Measurements from ENCODE around the gene C20orf144.
A peak's percentile ranks its signal among the peaks of the same experiment; 100 is the strongest.
"Not testable (repeated sequence)": the region's sequence is repeated elsewhere in the genome, so short reads cannot be mapped to it uniquely, and the experiment has no call there.

C20orf144 gene

GRCh38 chr20:33693289-33693688 is 31.2 kb downstream of the C20orf144 start:
- Mint-ChIP-seq H3K36me3 (ENCODE audit: low read depth) (peaks cover 4% of the 10 kb centered on the region), H3K4me3 (no peak overlapping the region), H3K4me1 (peaks cover 18% of the 10 kb centered on the region), H3K9me3 (peaks cover 7% of the 10 kb centered on the region), H3K27ac (peak overlapping the region in 1 of 3 experiments; percentile 32), H3K27me3 (ENCODE audit: low read depth) (no peaks in the 10 kb centered on the region)
- no peak for TF ChIP-seq CTCF (IDR thresholded peaks at IDR 0.05; ENCODE audit: unreplicated experiment in 3 of 3)

- Mint-ChIP-seq H3K36me3 (ENCODE audit: low read depth) (peaks cover 4% of the 10 kb centered on the region), H3K4me3 (no peak overlapping the region), H3K9me3 (peaks cover 8% of the 10 kb centered on the region), H3K27ac (peak overlapping the region; percentile 26 to 59 (median 56)), H3K4me1 (peaks cover 18% of the 10 kb centered on the region), H3K27me3 (ENCODE audit: low read depth) (peaks cover 3% of the 10 kb centered on the region)
- no peak for TF ChIP-seq CTCF (IDR thresholded peaks at IDR 0.05; ENCODE audit: unreplicated experiment in 3 of 3)
Observed at GRCh38 chr20:33693741-33694638, 31.9 kb downstream of the C20orf144 start.

GRCh38 chr20:33694639-33695012 is 32.5 kb downstream of the C20orf144 start:
- Mint-ChIP-seq H3K9me3 (peaks cover 8% of the 10 kb centered on the region), H3K27ac (peak overlapping the region; percentile 26 to 59 (median 56)), H3K36me3 (ENCODE audit: low read depth) (peaks cover 4% of the 10 kb centered on the region), H3K4me1 (peaks cover 18% of the 10 kb centered on the region), H3K27me3 (ENCODE audit: low read depth) (peaks cover 3% of the 10 kb centered on the region), H3K4me3 (no peak overlapping the region)
- no peak for TF ChIP-seq CTCF (IDR thresholded peaks at IDR 0.05; ENCODE audit: unreplicated experiment in 3 of 3)

- Mint-ChIP-seq H3K36me3 (ENCODE audit: low read depth) (peaks cover 4% of the 10 kb centered on the region), H3K9me3 (peaks cover 8% of the 10 kb centered on the region), H3K27ac (no peak overlapping the region), H3K27me3 (ENCODE audit: low read depth) (peaks cover 3% of the 10 kb centered on the region), H3K4me3 (no peak overlapping the region), H3K4me1 (peaks cover 18% of the 10 kb centered on the region)
- no peak for TF ChIP-seq CTCF (IDR thresholded peaks at IDR 0.05; ENCODE audit: unreplicated experiment in 3 of 3)
Observed at GRCh38 chr20:33696448-33696847, 34.3 kb downstream of the C20orf144 start.

- Mint-ChIP-seq H3K4me3 (no peak overlapping the region), H3K27me3 (ENCODE audit: low read depth) (peaks cover 3% of the 10 kb centered on the region), H3K27ac (peak overlapping the region in 1 of 3 experiments; percentile 40), H3K9me3 (peaks cover 13% of the 10 kb centered on the region), H3K4me1 (peaks cover 18% of the 10 kb centered on the region), H3K36me3 (ENCODE audit: low read depth) (peaks cover 4% of the 10 kb centered on the region)
- TF ChIP-seq CTCF (IDR thresholded peaks at IDR 0.05; ENCODE audit: unreplicated experiment in 3 of 3) = no peak
Observed at GRCh38 chr20:33697129-33697528, 35.0 kb downstream of the C20orf144 start.

GRCh38 chr20:33698966-33699365 is 36.8 kb downstream of the C20orf144 start:
- not testable (repeated sequence) for H3K27me3 Mint-ChIP-seq (ENCODE audit: low read depth); H3K36me3 Mint-ChIP-seq (ENCODE audit: low read depth); H3K27ac Mint-ChIP-seq; H3K4me3 Mint-ChIP-seq
- H3K9me3 Mint-ChIP-seq = peaks cover 13% of the 10 kb centered on the region
- H3K4me1 Mint-ChIP-seq = peaks cover 22% of the 10 kb centered on the region

- not testable (repeated sequence) for H3K27me3 Mint-ChIP-seq (ENCODE audit: low read depth); H3K27ac Mint-ChIP-seq; H3K36me3 Mint-ChIP-seq (ENCODE audit: low read depth); H3K4me3 Mint-ChIP-seq
- H3K4me1 Mint-ChIP-seq = peaks cover 14% of the 10 kb centered on the region
- peaks cover 13% of the 10 kb centered on the region for H3K9me3 Mint-ChIP-seq
Observed at GRCh38 chr20:33700696-33701441, 38.7 kb downstream of the C20orf144 start.

Measured in nephron (organoid).